Measurements from ENCODE around the gene OR6K3.

The OR6K3 gene

DNA sequence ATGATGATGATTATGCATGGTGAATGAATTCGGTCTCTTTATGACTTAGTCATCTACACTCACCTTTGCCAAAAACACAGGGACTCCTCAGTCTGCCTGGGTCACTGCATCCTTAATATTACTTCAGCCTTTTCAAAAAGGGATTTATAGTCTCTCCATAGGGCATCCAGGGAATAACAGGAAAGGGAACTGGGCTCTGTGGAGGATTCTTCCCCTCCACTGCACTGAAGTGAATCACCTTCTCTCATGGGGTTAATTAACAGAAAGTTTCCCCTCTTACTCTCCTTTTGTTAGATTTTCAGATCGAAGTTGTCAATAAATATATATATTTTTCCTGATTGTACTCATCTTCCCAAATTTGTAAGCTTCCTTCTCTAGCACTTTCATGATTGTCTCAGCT, at the start of gene OR6K3:
OR6K3 (minus strand) TSS at position 101 of the 400 bp plus-strand sequence. CDS start 2,605 bp downstream, outside the sequence.
- ChIA-PET CTCF (no interaction called here), POLR2A (no interaction called here)
- DNase-seq (ENCODE audit: low read depth, low spot score) = no peak
- H3K4me3 ChIP-seq (ENCODE audit: low read depth, low read length) = no peak within 1 kb of the TSS
- TF ChIP-seq, protein P1, sequence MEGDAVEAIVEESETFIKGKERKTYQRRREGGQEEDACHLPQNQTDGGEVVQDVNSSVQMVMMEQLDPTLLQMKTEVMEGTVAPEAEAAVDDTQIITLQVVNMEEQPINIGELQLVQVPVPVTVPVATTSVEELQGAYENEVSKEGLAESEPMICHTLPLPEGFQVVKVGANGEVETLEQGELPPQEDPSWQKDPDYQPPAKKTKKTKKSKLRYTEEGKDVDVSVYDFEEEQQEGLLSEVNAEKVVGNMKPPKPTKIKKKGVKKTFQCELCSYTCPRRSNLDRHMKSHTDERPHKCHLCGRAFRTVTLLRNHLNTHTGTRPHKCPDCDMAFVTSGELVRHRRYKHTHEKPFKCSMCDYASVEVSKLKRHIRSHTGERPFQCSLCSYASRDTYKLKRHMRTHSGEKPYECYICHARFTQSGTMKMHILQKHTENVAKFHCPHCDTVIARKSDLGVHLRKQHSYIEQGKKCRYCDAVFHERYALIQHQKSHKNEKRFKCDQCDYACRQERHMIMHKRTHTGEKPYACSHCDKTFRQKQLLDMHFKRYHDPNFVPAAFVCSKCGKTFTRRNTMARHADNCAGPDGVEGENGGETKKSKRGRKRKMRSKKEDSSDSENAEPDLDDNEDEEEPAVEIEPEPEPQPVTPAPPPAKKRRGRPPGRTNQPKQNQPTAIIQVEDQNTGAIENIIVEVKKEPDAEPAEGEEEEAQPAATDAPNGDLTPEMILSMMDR (IDR thresholded peaks at IDR 0.05; ENCODE audit: insufficient read depth, low read length, missing control alignments) = no peak

GRCh38 chr1:158754420-158754819, 33.9 kb upstream of the OR6K3 start, which contains the start of gene OR6K6:
TSS of gene OR6K6 (plus strand) at chr1:158754720. CDS start at chr1:158754888, 168 bp downstream.
- H3K4me3 ChIP-seq (ENCODE audit: low read depth, low read length) = no peak within 1 kb of the TSS
- TF ChIP-seq, protein P1 (IDR thresholded peaks at IDR 0.05; ENCODE audit: insufficient read depth, low read length, missing control alignments) = no peak
- ChIA-PET POLR2A (no interaction called here), CTCF (no interaction called here)
- no peak for DNase-seq (ENCODE audit: low read depth, low spot score)

GRCh38 chr1:158752155-158752712, 31.7 kb upstream of the OR6K3 start:
- no peak for DNase-seq (ENCODE audit: low read depth, low spot score)
- no peak overlapping the region for H3K4me3 ChIP-seq (ENCODE audit: low read depth, low read length)
- ChIA-PET POLR2A (no interaction called here), CTCF (interaction anchor here (0.6 kb wide), 1 partner anchor 166 kb away, joined by 3 read pairs; no protein-coding TSS in a partner anchor)
- TF ChIP-seq, protein P1 (IDR thresholded peaks at IDR 0.05; ENCODE audit: insufficient read depth, low read length, missing control alignments) = no peak

DNA sequence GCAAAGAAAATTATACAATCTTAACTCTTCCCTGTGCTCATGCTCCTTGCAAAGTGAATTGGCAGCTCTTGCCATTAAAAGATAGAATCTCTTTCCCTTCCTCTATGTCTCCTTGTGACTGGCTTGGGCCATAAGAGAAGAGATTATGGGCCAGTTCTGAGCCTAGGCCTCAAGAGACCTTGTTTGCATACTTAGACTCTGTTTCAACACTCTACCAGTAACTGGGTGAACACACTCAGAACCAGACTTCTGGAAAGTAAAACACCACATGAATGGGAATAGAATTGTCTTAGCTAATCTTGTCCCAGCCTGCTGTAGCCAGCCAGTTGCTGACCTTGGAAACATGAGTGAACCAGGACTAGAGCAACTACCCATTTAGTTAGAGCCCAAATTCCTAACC, 15.3 kb upstream of the OR6K3 start:
- POLR2A ChIA-PET = no interaction called here
- DNase-seq (ENCODE audit: low read depth, low spot score) = no peak
- TF ChIP-seq, protein P1 (IDR thresholded peaks at IDR 0.05; ENCODE audit: insufficient read depth, low read length, missing control alignments) = no peak
- CTCF ChIA-PET = no interaction called here
- H3K4me3 ChIP-seq (ENCODE audit: low read depth, low read length) = no peak overlapping the region

GRCh38 chr1:158732524-158732923, 12.0 kb upstream of the OR6K3 start:
- no peak for DNase-seq (ENCODE audit: low read depth, low spot score)
- no peak overlapping the region for H3K4me3 ChIP-seq (ENCODE audit: low read depth, low read length)
- TF ChIP-seq, protein P1 (IDR thresholded peaks at IDR 0.05; ENCODE audit: insufficient read depth, low read length, missing control alignments) = no peak
- ChIA-PET POLR2A (no interaction called here), CTCF (no interaction called here)

DNA sequence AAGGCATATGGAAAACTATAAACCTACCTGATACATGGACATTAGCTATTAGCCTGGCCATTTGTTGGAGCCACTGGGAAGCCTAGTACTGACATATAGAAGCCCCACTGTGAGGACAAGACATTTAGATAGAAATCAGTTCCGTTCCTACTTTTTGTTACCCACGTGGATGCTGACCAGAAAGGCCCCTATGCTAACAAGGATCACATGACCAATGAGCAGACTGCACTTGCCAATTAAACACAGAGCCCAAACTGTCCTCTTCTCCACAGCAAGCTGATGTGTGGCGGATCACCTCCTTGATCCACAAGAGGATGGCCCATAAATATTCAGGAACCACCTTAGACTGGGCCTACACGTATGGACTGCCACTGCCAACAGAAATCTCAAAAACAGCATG, 11.2 kb upstream of the OR6K3 start:
- no peak overlapping the region for H3K4me3 ChIP-seq (ENCODE audit: low read depth, low read length)
- TF ChIP-seq, protein P1 (IDR thresholded peaks at IDR 0.05; ENCODE audit: insufficient read depth, low read length, missing control alignments) = no peak
- no peak for DNase-seq (ENCODE audit: low read depth, low spot score)
- POLR2A ChIA-PET = no interaction called here
- CTCF ChIA-PET = no interaction called here

All from AG04449 (cell line).